Activated CD4-positive, alpha-beta T cell treated with anti-CD3 and anti-CD28 coated beads for 24 hours (primary cell): Measurements from ENCODE around the gene SLC39A1.

Experiments used
- DNase-seq, 2 donors: peaks; one replicate each; pipeline ENCODE4 v3.0.0-alpha.2; 2020; ENCODE audit warnings: low read depth in 2 of 2

The SLC39A1 gene

GRCh38 chr1:153946622-153947241 lies 16.6 kb downstream of the SLC39A1 start, which contains the start of gene DENND4B:
TSS of gene DENND4B (minus strand) at chr1:153946718. CDS start at chr1:153944374, 2,344 bp downstream.
- DNase-seq = peak; percentile 61 to 62

- DNase-seq = peak in 1 of 2 donors; percentile 58
Measured at GRCh38 chr1:153945795-153946621, 17.3 kb downstream of the SLC39A1 start.

- peak in 1 of 2 donors; percentile 56 for DNase-seq
Measured at GRCh38 chr1:153945131-153945794, 18.1 kb downstream of the SLC39A1 start.

GRCh38 chr1:153944827-153945117 lies 18.6 kb downstream of the SLC39A1 start:
- DNase-seq = no peak

- DNase-seq = no peak
Measured at GRCh38 chr1:153944005-153944826, 19.1 kb downstream of the SLC39A1 start.

GRCh38 chr1:153942766-153943549 lies 20.4 kb downstream of the SLC39A1 start:
- DNase-seq = no peak

GRCh38 chr1:153941826-153942725 lies 21.3 kb downstream of the SLC39A1 start:
- no peak for DNase-seq

- DNase-seq = no peak
Measured at GRCh38 chr1:153940756-153941155, 22.6 kb downstream of the SLC39A1 start.

GRCh38 chr1:153939476-153939875 lies 23.9 kb downstream of the SLC39A1 start:
- DNase-seq = no peak

- DNase-seq = no peak
Measured at GRCh38 chr1:153938996-153939395, 24.3 kb downstream of the SLC39A1 start.

GRCh38 chr1:153937331-153937730 lies 26.0 kb downstream of the SLC39A1 start:
- DNase-seq = no peak

- no peak for DNase-seq
Measured at GRCh38 chr1:153936011-153936802, 27.1 kb downstream of the SLC39A1 start.

GRCh38 chr1:153934746-153935145 lies 28.6 kb downstream of the SLC39A1 start:
- no peak for DNase-seq

GRCh38 chr1:153933955-153934354 lies 29.4 kb downstream of the SLC39A1 start:
- no peak for DNase-seq

- no peak for DNase-seq
Measured at GRCh38 chr1:153933430-153933829, 29.9 kb downstream of the SLC39A1 start.

GRCh38 chr1:153932156-153933131 lies 30.9 kb downstream of the SLC39A1 start:
- DNase-seq = no peak

GRCh38 chr1:153929981-153930948 lies 33.1 kb downstream of the SLC39A1 start:
- DNase-seq = no peak
